Stimulated activated naive CD8-positive, alpha-beta T cell treated with anti-CD3 and anti-CD28 coated beads, Interleukin-15, amount 100 ng/mL, for 72 hours (primary cell): ENCODE data around the gene PTPRN2.

ENCODE experiments used
- ATAC-seq: fragments of 150-1000 bp; cut with Tn5 transposase; 2 replicates; pipeline ENCODE4 v1.10.0; 2021; ENCODE audit warnings: mild to moderate bottlenecking, moderate library complexity
- DNase-seq, 2 donors: peaks; one replicate each; pipeline ENCODE4 v3.0.0; 2021 to 2022
- H3K27ac Mint-ChIP-seq, 2 donors: one replicate each; pipeline ENCODE4 v1.8.0; 2022; ENCODE audit warnings: mild to moderate bottlenecking in 2 of 2, mixed read lengths in 2 of 2, moderate library complexity in 2 of 2
- H3K27me3 Mint-ChIP-seq: one replicate; pipeline ENCODE4 v1.8.0; 2022; ENCODE audit warnings: mixed read lengths
- H3K4me1 Mint-ChIP-seq: one replicate; pipeline ENCODE4 v1.8.0; 2022; ENCODE audit warnings: mild to moderate bottlenecking, mixed read lengths
- H3K4me3 Mint-ChIP-seq, 2 donors: one replicate each; pipeline ENCODE4 v1.8.0; 2022; ENCODE audit warnings: mild to moderate bottlenecking in 2 of 2, mixed read lengths in 2 of 2, moderate library complexity in 1 of 2
- H3K9me3 Mint-ChIP-seq, 2 donors: one replicate each; pipeline ENCODE4 v1.8.0; 2022; ENCODE audit warnings: mixed read lengths in 2 of 2

Gene PTPRN2

GRCh38 chr7:158101821-158102450, 485.7 kb downstream of the PTPRN2 start:
- H3K4me1 Mint-ChIP-seq, result no peaks in the 10 kb centered on the region

GRCh38 chr7:158098125-158099030, 489.2 kb downstream of the PTPRN2 start:
- DNase-seq, result no peak
- Mint-ChIP-seq H3K27me3 (peaks cover 10% of the 10 kb centered on the region), H3K9me3 (no peaks in the 10 kb centered on the region), H3K4me3 (no peak overlapping the region), H3K4me1 (no peaks in the 10 kb centered on the region), H3K27ac (no peak overlapping the region)
- ATAC-seq, result no peak

More at GRCh38 chr7:158101821-158102450, 485.7 kb downstream of the PTPRN2 start:
- Mint-ChIP-seq H3K4me3 (no peak overlapping the region), H3K27me3 (peaks cover 10% of the 10 kb centered on the region), H3K27ac (no peak overlapping the region), H3K9me3 (no peaks in the 10 kb centered on the region)
- no peak for ATAC-seq
- no peak for DNase-seq

DNA sequence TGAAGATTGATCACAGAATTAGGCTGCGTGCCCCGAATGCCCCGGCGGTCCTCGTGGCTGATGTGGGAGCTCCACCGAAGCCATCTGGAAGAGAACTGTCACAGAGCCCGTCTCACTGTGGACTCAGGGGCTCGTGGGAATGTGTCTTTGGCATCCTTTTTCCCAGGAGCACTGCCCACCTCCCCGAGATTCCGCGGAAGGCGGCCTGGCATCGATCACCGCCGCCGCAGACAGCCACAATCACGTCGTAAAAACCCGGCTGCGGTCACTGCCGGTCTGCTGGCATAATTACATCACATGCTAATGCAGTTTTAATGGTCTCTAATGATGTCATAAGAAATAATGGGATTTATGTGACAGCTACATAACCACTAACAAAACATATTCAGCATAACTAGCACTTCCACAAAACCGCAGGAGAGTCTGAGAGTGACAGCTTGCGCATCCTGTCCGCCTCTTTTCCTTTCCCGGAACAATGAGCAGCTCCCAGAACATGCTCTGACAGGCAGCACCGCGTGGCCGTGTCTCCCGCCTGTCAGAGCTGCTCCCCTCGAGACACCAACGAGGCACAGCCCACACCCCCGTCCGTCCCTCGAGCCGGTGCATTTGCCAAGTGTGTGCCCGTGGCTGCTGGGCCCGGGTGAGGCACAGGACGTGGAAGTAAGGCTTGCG, 490.0 kb downstream of the PTPRN2 start:
- H3K9me3 Mint-ChIP-seq, result no peaks in the 10 kb centered on the region
- ATAC-seq (no peak), DNase-seq (no peak)
- H3K27ac Mint-ChIP-seq, result no peak overlapping the region
- peaks cover 10% of the 10 kb centered on the region for H3K27me3 Mint-ChIP-seq
- no peak overlapping the region for H3K4me3 Mint-ChIP-seq
- no peaks in the 10 kb centered on the region for H3K4me1 Mint-ChIP-seq

GRCh38 chr7:158097106-158097452, 490.5 kb downstream of the PTPRN2 start:
- H3K4me3 Mint-ChIP-seq, result no peak overlapping the region
- ATAC-seq (no peak), DNase-seq (no peak)
- H3K27ac Mint-ChIP-seq, result no peak overlapping the region
- no peaks in the 10 kb centered on the region for H3K9me3 Mint-ChIP-seq
- peaks cover 10% of the 10 kb centered on the region for H3K27me3 Mint-ChIP-seq
- H3K4me1 Mint-ChIP-seq, result no peaks in the 10 kb centered on the region

DNA sequence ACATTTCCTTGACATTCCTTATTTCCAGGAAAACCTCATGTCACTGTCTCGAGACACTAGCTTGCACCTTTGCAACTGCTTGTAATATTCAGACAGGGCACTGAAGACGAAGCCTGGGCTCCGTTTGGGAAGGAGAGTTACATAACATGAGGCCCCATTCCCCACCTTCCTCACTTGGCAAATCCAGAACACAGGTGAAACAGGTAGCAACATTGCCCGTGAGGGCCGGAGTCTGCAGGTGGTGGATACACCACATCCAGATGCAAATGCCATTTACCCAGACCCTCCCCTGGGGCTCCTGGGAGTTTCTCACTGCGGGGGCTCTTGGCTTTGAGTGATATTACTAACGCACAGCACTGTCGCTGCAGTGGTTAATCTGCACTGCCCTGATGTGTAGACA, 491.0 kb downstream of the PTPRN2 start:
- no peak overlapping the region for H3K27ac Mint-ChIP-seq
- H3K9me3 Mint-ChIP-seq, result peaks cover under 1 to 2% of the 10 kb centered on the region in 2 donors
- H3K27me3 Mint-ChIP-seq, result peaks cover 10% of the 10 kb centered on the region
- H3K4me1 Mint-ChIP-seq, result no peaks in the 10 kb centered on the region
- DNase-seq, result no peak
- no peak for ATAC-seq
- no peak overlapping the region for H3K4me3 Mint-ChIP-seq

DNA sequence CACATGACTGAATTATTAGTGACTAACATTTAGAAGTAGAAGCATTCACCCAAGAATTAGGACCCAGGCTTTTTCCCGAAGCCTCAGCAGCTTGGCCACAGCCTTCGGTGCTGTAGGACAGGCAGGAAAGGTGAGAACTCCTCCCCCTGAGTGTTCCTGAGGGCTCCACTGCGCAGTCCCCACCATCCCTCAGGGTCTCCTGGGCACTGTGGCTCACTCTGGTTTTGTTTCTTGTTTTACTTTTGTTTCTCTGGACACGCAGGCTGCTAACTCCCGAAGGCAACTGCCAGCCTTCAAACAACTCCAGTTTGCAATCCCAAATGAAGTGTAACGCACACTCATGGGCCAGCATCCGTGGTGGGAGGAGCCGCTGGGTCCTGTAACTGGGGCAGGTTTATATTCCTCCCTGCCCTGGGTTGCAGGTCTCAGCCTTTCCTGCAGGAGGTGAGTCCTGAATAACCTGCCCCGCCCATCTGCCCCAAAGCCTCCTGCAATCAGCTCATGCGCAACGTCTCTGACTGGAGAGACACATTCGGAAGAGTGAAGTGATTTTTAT, 492.9 kb downstream of the PTPRN2 start:
- ATAC-seq (no peak), DNase-seq (no peak)
- no peak overlapping the region for H3K4me3 Mint-ChIP-seq
- no peaks in the 10 kb centered on the region for H3K4me1 Mint-ChIP-seq
- H3K27me3 Mint-ChIP-seq, result no peaks in the 10 kb centered on the region
- H3K27ac Mint-ChIP-seq, result no peak overlapping the region
- peaks cover 5 to 11% of the 10 kb centered on the region in 2 donors for H3K9me3 Mint-ChIP-seq

DNA sequence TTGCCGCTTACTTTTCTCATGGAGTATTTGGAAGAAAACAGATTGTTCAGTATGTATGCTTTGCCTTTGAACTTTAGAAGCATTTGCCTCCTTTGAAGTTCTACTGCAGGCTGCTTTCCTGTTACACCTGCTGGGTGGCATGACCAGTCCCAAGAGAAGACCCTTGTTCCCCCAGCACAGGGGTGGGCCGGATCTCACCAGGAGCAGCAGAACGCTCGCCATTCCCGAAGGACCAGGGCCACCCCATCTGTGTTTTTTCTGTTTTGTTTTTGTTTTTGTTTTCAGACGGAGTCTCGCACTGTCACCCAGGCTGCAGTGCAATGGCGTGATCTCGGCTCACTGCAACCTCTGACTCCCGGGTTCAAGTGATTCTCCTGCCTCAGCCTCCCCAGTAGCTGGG, 493.6 kb downstream of the PTPRN2 start:
- no peak overlapping the region for H3K4me3 Mint-ChIP-seq
- no peaks in the 10 kb centered on the region for H3K27me3 Mint-ChIP-seq
- no peak for DNase-seq
- no peaks in the 10 kb centered on the region for H3K4me1 Mint-ChIP-seq
- H3K9me3 Mint-ChIP-seq, result peaks cover 5 to 16% of the 10 kb centered on the region in 2 donors
- no peak for ATAC-seq
- no peak overlapping the region for H3K27ac Mint-ChIP-seq

DNA sequence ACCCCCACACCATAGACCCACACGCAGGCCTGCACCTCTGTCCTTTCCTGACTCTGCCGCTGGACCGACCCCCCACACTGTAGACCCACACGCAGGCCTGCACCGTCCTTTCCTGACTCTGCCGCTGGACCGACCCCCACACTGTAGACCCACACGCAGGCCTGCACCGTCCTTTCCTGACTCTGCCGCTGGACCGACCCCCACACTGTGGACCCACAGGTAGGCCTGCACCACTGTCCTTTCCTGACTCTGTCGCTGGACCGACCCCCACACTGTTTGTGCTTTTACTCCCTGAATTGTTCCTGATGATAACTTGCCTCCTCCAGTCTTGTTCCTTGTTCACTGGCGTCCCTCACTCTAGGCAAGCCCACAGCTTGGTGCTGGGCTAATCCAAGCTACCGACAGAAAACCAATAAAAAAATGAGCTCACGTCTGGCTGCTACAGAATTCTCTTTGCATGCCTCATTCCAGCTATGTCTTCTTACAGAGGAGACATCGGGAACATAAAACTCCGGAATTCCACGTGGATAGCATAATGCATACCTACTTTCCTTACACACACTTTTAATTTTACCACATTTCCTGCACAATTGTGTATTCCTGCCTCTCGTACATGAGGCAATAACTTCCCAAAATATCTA, 494.3 kb downstream of the PTPRN2 start:
- Mint-ChIP-seq H3K4me1 (no peaks in the 10 kb centered on the region), H3K9me3 (peaks cover 5 to 16% of the 10 kb centered on the region in 2 donors), H3K27ac (no peak overlapping the region), H3K4me3 (no peak overlapping the region), H3K27me3 (no peaks in the 10 kb centered on the region)
- no peak for DNase-seq
- ATAC-seq, result no peak

- Mint-ChIP-seq H3K27ac (no peak overlapping the region), H3K27me3 (no peaks in the 10 kb centered on the region), H3K9me3 (peaks cover 14 to 45% of the 10 kb centered on the region in 2 donors), H3K4me1 (no peaks in the 10 kb centered on the region), H3K4me3 (no peak overlapping the region)
- ATAC-seq (no peak), DNase-seq (no peak)
Observed at GRCh38 chr7:158087196-158087595, 500.4 kb downstream of the PTPRN2 start.

DNA sequence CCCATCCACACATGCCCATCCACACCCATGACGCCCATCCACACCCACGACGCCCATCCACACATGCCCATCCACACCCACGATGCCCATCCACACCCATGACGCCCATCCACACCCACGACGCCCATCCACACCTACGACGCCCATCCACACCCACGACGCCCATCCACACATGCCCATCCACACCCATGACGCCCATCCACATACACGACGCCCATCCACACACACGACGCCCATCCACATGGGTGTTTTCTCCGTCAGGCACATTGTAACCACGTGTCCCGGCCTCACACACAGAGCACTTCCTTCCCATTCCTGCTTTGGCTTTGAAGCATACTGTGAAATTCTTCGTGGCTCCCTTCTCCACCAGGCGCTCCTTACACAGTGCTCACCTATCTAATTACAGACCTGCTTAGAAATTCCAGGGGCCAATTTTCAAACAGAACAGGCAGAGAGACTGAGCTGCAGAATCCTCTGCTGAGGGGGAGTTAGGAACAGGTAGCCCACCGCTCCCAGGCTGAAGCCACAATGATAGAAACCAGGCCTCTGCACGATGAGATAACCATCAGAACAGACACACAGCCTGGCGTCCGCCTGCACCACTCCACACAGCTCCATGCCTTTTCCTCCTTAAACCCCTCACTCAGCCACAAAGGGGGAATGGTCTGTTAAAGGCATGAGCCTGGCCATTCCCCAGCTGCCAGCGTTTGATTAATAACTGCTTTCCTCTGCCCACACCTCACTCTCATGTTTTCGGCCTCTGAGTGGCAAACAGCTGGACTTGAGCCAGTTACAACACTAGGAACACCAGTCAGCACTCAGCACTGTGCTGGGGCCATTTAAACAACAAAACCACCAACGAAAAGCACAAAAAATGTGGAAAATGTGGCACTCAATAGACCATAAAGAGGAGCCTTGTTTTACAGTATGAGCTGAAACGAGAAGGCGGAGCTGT, 501.6 kb downstream of the PTPRN2 start:
- Mint-ChIP-seq H3K27ac (no peak overlapping the region), H3K9me3 (peaks cover 9 to 40% of the 10 kb centered on the region in 2 donors), H3K27me3 (no peaks in the 10 kb centered on the region), H3K4me3 (no peak overlapping the region), H3K4me1 (no peaks in the 10 kb centered on the region)
- ATAC-seq (no peak), DNase-seq (no peak)

DNA sequence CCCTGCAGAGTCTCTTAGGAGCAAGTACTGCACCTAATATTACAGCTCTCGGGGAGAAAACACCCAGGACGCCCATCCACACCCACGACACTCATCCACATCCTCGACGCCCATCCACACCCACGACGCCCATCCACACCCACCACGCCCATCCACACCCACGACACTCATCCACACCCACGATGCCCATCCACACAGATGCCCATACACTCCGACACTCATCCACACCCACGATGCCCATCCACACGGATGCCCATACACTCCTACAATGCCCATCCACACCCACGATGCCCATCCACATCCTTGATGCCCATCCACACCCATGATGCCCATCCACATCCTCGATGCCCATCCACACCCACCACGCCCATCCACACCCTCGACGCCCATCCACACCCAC, 503.1 kb downstream of the PTPRN2 start:
- no peaks in the 10 kb centered on the region for H3K4me1 Mint-ChIP-seq
- peaks cover 9 to 32% of the 10 kb centered on the region in 2 donors for H3K9me3 Mint-ChIP-seq
- no peak for ATAC-seq
- peak overlapping the region in 1 of 2 donors; percentile 51 for H3K27ac Mint-ChIP-seq
- no peak overlapping the region for H3K4me3 Mint-ChIP-seq
- DNase-seq, result no peak
- no peaks in the 10 kb centered on the region for H3K27me3 Mint-ChIP-seq

DNA sequence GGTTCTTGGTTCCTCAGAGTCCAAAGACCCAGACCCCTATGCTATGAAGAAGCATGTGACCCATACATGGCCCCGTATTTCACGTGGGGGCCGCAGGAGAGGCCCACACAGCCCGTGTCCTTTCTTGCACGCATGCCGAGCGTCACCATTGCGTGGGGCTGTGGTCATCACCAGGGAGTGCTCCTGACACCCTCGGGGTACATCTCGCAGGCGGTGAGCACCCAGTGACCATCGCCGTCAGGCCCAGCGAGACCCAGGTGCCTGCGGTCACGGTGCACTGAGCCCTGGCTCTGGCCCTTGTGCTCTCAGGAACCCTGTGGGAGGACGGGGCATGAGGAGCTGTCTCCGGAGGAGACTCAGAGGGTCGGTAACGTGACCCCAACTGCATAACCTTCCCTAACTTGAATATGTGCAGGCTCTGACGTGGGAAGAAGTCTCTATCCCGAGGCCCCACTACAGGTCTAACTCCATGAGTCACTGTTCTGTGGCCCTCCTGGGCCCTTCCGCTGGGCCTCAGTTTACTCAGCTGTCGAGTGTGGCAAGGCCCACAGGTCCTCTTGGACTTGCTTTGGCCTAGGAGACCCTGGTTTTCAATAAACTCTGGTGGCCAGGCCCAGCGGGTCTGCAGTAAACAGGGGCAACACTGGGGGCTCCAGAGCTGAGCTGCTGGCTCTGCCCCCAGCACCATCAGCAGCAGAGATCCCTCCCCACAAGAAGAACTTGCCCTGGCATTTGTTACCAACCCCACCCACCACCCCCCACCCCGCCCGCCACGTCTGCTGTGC, 503.9 kb downstream of the PTPRN2 start:
- H3K9me3 Mint-ChIP-seq, result peaks cover 9 to 28% of the 10 kb centered on the region in 2 donors
- no peak for ATAC-seq
- H3K4me3 Mint-ChIP-seq, result no peak overlapping the region
- H3K4me1 Mint-ChIP-seq, result no peaks in the 10 kb centered on the region
- H3K27me3 Mint-ChIP-seq, result peaks cover 1% of the 10 kb centered on the region
- DNase-seq, result no peak
- no peak overlapping the region for H3K27ac Mint-ChIP-seq

- Mint-ChIP-seq H3K9me3 (peaks cover 9 to 28% of the 10 kb centered on the region in 2 donors), H3K4me1 (no peaks in the 10 kb centered on the region), H3K27me3 (peaks cover 8% of the 10 kb centered on the region), H3K27ac (no peak overlapping the region), H3K4me3 (no peak overlapping the region)
- DNase-seq, result no peak
- ATAC-seq, result no peak
Observed at GRCh38 chr7:158082761-158083160, 504.9 kb downstream of the PTPRN2 start.
